SJCRH30 (cell line): ENCODE measurements around the gene PRPF8. TPM values are rescaled to one million over a fixed set of nuclear protein-coding genes. Genes with fewer than 3 reads are reported as not detected.

Experiments used
- DNase-seq, 2 experiments: peaks; one replicate each; pipeline ENCODE4 v3.0.0-alpha.2; 2015 to 2020
- H3K27ac ChIP-seq: fragments of 250-450 bp; sonication (Bioruptor Pico); 2 replicates; pipeline ENCODE4 v1.5.1; 2020; ENCODE audit warnings: mild to moderate bottlenecking, moderate library complexity
- H3K27me3 ChIP-seq: fragments of 250-450 bp; sonication (Bioruptor Pico); 2 replicates; pipeline ENCODE4 v1.5.1; 2020; ENCODE audit warnings: mild to moderate bottlenecking, moderate library complexity
- H3K36me3 ChIP-seq: fragments of 250-450 bp; sonication (Bioruptor Pico); 2 replicates; pipeline ENCODE4 v1.5.1; 2020; ENCODE audit warnings: mild to moderate bottlenecking, moderate library complexity
- H3K4me1 ChIP-seq: fragments of 250-450 bp; sonication (Bioruptor Pico); 2 replicates; pipeline ENCODE4 v1.5.1; 2020; ENCODE audit warnings: mild to moderate bottlenecking, moderate library complexity
- H3K4me3 ChIP-seq: fragments of 250-450 bp; sonication (Bioruptor Pico); 2 replicates; pipeline ENCODE4 v1.5.1; 2020; ENCODE audit warnings: mild to moderate bottlenecking, moderate library complexity
- H3K9me3 ChIP-seq: fragments of 250-450 bp; sonication (Bioruptor Pico); replicated peaks from 2 replicates; pipeline ENCODE4 v1.5.1; 2020; ENCODE audit warnings: mild to moderate bottlenecking, moderate library complexity
- total RNA-seq: library from RNA; depleted of rRNA; stranded (reverse); fragments of >200 nt; shearing (Covaris generic); gene quantifications from 2 replicates; pipeline ENCODE4 v1.2.3, GENCODE V29; 2014

Gene PRPF8
- total RNA-seq, 1 experiment from 2014 or later: 145 TPM

DNA sequence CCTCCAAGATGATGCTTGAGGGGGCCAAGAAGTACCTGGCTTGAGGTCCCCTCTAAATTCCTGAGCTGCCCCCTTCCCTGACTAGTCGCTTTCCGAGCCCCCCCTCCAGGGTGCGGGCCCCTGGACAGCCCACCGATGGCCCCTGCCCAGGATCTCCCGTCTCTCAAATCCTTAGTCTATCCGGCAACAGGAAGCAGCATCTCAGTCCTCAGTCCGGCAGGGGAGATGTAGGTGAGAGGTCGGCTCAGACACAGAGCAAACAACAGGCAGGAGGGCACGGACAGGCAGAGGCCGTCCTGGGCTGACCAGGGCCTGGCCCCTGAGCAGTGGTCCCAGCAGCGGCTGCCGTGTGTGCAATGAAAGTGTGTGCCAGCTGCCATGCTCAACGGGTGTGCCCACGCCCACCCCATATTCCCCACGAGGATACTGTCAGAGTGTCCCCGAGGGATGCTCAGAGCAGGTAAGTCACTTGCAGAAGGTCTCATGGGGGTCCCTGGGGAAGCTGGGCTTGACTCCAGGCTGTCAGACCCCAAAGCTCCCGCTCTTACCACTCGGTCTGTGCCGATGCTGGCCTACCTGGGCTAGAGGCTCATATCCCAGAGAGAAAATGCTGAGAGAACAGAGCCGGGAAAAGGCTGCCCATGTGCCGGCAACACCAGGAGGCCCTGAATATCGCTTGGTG is 63.3 kb downstream of the PRPF8 start:
- Histone ChIP-seq H3K4me1 (no peaks in the 10 kb centered on the region), H3K36me3 (no peaks in the 10 kb centered on the region), H3K27ac (no peak overlapping the region), H3K4me3 (no peak overlapping the region), H3K27me3 (no peaks in the 10 kb centered on the region), H3K9me3 (no peaks in the 10 kb centered on the region)
- DNase-seq: no peak

- Histone ChIP-seq H3K4me3 (no peak overlapping the region), H3K27me3 (no peaks in the 10 kb centered on the region), H3K27ac (no peak overlapping the region), H3K9me3 (no peaks in the 10 kb centered on the region), H3K4me1 (no peaks in the 10 kb centered on the region), H3K36me3 (no peaks in the 10 kb centered on the region)
- DNase-seq: no peak
These were observed 64.2 kb downstream of the PRPF8 start for GRCh38 chr17:1620486-1620885.

DNA sequence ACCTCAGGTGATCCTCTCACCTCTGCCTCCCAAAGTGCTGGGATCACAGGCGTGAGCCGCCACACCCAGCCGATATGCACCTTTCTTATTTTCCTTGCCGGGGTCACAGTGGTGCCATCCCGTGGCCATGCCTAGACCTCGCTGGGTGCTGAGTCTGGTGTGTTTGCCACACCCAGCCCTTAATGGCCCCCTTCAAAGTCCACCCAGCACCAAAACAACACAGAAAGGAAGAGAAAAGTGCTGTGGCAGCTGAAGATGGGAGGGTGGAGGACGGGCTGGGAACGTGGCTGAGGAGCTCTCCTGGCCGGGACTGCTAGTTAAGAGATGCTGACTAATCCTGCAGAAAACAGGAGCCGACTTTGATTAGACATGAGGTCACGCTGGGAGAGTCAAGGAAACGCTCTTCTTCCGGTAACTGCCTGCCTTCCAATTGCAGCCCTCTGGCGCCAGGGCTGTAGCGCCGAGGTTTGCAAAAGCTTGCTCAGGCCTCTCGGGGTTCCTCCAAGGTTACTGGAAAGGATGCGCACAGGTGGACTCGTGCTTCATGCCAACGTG is 67.0 kb downstream of the PRPF8 start:
- Histone ChIP-seq H3K4me3 (no peak overlapping the region), H3K36me3 (no peaks in the 10 kb centered on the region), H3K27ac (no peak overlapping the region), H3K27me3 (no peaks in the 10 kb centered on the region), H3K9me3 (no peaks in the 10 kb centered on the region), H3K4me1 (no peaks in the 10 kb centered on the region)
- DNase-seq: peak; percentile 15 to 41

DNA sequence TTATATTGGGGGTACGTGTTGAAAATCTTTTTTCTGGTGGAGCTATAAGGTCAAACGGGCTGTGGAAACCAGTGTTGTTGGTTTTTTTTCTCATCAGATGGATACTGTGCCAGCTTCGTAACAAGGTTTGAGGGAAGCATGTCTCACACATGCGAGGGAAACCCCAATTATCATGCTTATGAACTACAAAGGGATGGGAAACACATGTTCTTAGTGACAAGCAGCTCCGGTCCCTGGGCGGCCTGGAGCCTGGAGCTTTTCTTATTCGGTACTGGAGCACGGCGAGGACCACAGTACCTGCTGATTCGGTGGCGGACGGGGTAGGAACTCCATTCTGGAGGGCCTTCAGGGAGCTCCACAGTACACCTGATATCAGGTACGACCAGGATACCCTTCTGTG is 68.6 kb downstream of the PRPF8 start:
- H3K4me1 ChIP-seq: no peaks in the 10 kb centered on the region
- no peak overlapping the region for H3K27ac ChIP-seq
- DNase-seq: no peak
- H3K27me3 ChIP-seq: no peaks in the 10 kb centered on the region
- no peak overlapping the region for H3K4me3 ChIP-seq
- H3K9me3 ChIP-seq: no peaks in the 10 kb centered on the region
- no peaks in the 10 kb centered on the region for H3K36me3 ChIP-seq

- Histone ChIP-seq H3K36me3 (no peaks in the 10 kb centered on the region), H3K27me3 (no peaks in the 10 kb centered on the region), H3K4me3 (no peak overlapping the region), H3K27ac (no peak overlapping the region), H3K4me1 (no peaks in the 10 kb centered on the region), H3K9me3 (no peaks in the 10 kb centered on the region)
- no peak for DNase-seq
These were observed 72.3 kb downstream of the PRPF8 start for GRCh38 chr17:1612400-1612799.

GRCh38 chr17:1611715-1612114 is 73.0 kb downstream of the PRPF8 start:
- DNase-seq: no peak
- no peaks in the 10 kb centered on the region for H3K36me3 ChIP-seq
- H3K27ac ChIP-seq: no peak overlapping the region
- no peaks in the 10 kb centered on the region for H3K4me1 ChIP-seq
- no peaks in the 10 kb centered on the region for H3K9me3 ChIP-seq
- no peak overlapping the region for H3K4me3 ChIP-seq
- H3K27me3 ChIP-seq: no peaks in the 10 kb centered on the region

DNA sequence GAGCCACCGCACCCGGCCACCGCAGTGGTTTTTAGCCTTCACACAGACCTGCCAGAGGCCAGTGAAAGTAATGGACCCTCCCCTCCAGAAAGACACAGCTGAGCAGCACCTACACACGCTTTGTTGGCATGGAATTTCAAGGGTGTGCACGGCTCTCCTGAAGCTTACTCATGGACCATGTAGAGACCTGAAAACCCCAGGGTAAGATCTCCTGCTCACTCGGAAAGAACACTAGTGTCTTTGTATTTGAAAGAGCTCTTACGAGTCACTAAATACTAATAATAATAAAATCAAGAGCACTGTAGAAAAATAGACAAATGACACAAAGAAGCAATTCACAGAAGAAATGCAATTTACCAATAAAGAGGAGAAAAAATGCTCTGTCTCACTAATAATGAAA is 76.0 kb downstream of the PRPF8 start:
- no peak overlapping the region for H3K27ac ChIP-seq
- no peaks in the 10 kb centered on the region for H3K4me1 ChIP-seq
- H3K9me3 ChIP-seq: no peaks in the 10 kb centered on the region
- no peaks in the 10 kb centered on the region for H3K27me3 ChIP-seq
- no peak overlapping the region for H3K4me3 ChIP-seq
- H3K36me3 ChIP-seq: no peaks in the 10 kb centered on the region
- DNase-seq: no peak

GRCh38 chr17:1607971-1608320 is 76.7 kb downstream of the PRPF8 start:
- H3K27me3 ChIP-seq: no peaks in the 10 kb centered on the region
- H3K4me1 ChIP-seq: no peaks in the 10 kb centered on the region
- no peaks in the 10 kb centered on the region for H3K36me3 ChIP-seq
- no peaks in the 10 kb centered on the region for H3K9me3 ChIP-seq
- no peak overlapping the region for H3K27ac ChIP-seq
- no peak overlapping the region for H3K4me3 ChIP-seq
- no peak for DNase-seq

DNA sequence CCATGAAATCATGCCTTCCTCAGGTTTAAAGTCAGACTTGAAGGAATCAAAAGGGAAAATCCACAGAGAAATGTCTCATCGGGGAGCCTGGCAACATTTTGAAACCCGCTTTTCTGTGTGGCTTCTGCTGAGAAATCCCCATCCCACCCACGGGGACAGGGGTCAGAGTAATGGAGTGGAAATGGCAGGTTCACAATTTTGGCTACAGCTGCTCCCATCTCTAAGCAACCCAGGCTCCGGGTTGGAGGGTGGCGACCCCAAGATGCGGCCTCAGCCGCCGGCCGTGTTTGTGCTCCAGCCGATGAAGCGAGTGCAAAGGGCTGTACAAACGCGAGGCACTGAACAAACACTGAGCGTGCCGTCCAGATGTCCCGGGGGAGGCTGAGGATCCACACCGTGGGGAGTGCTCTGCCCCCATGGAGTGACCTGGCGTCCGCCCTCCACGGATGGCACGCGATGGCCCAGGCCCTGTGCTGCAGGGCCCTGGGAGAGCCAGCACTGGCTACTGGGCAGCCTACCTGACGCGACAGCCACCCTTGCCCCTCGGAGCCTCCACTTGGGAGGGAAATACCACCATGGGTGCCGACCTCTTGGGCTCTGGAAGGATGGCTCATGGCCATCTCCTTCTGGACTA is 78.2 kb downstream of the PRPF8 start:
- Histone ChIP-seq H3K27ac (no peak overlapping the region), H3K4me1 (no peaks in the 10 kb centered on the region), H3K27me3 (no peaks in the 10 kb centered on the region), H3K9me3 (no peaks in the 10 kb centered on the region), H3K36me3 (no peaks in the 10 kb centered on the region), H3K4me3 (no peak overlapping the region)
- DNase-seq: no peak

DNA sequence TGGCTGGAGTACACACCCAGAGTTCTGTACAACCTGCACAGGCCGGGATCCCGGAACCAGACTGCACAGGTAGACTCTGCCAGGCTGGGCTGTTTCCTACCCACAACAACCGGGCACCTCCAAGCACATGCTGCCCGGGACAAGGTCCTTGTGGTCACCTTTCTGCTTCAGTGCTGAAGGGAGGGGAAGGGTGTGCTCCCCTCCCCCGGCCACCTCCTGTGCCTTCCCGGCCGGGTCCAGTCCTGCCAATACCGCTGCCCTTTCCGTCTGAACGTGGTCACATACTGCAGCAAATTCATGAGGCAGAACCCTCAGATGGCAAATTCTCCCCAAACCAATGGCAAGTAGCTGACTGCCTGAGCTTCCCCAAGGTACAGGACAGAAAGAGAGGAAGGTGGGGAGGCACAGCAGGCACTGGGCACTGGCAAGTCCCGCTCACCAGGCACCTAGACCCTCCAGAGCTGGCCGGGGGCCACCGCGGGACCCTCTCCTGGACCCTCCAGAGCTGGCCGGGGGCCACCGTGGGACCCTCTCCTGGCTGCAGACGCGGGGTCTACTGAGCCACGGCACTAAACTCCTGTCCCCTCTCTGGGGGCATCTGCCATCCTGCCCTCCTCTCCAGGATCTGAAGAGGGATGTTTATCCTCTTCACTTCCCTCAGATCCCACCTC is 78.9 kb downstream of the PRPF8 start:
- Histone ChIP-seq H3K4me1 (no peaks in the 10 kb centered on the region), H3K27me3 (no peaks in the 10 kb centered on the region), H3K4me3 (no peak overlapping the region), H3K27ac (no peak overlapping the region), H3K36me3 (no peaks in the 10 kb centered on the region), H3K9me3 (no peaks in the 10 kb centered on the region)
- no peak for DNase-seq

DNA sequence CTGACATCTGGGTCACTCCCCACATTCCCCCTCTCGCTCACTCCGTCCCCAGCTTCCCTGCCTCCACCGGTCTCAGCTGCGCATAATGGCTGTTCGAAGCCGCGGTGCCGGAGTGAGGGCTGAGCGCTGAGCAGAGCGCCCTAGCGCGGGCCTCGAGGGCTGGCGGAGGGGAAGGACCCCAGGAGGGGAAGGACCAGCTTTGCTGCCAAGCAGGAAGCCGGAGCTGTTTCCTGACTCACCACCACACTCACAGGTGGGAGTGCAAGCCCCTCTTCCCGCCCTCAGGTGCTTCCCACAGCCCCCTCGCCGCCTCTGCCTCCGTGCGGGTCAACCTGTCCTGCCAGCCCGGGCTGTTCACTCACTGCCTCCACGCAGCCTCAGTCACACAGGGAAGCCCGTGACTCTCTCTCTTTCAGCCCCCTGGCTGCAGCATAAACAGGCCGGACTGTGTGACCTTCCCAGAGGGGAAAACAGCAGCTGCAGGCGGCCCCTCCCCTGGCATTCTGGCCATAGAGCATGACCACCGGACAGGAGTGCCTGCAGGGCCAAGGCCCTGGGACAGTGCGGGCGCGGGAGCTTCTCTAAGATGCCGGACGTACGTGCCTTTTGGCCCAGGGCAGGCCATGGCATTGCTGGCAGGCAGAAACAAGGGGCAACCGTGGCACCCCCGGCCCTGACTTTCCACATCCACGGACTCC is 79.7 kb downstream of the PRPF8 start:
- Histone ChIP-seq H3K4me3 (no peak overlapping the region), H3K27me3 (no peaks in the 10 kb centered on the region), H3K4me1 (no peaks in the 10 kb centered on the region), H3K36me3 (no peaks in the 10 kb centered on the region), H3K27ac (no peak overlapping the region), H3K9me3 (no peaks in the 10 kb centered on the region)
- no peak for DNase-seq

GRCh38 chr17:1601571-1601970 is 83.1 kb downstream of the PRPF8 start:
- Histone ChIP-seq H3K4me1 (no peaks in the 10 kb centered on the region), H3K27me3 (no peaks in the 10 kb centered on the region), H3K27ac (no peak overlapping the region), H3K36me3 (no peaks in the 10 kb centered on the region), H3K4me3 (no peak overlapping the region), H3K9me3 (no peaks in the 10 kb centered on the region)
- DNase-seq: no peak
